Frontal cortex (tissue), 4 donors: ENCODE measurements around the gene STK32B. TPM values are rescaled to one million over a fixed set of nuclear protein-coding genes. Genes with fewer than 3 reads are reported as not detected.

Source experiments
- DNase-seq, 2 donors: peaks; one replicate each; pipeline ENCODE4 v3.0.0; 2012; ENCODE audit warnings: low spot score in 2 of 2
- FAIRE-seq: peaks from 2 replicates; lab custom pipeline; 2012; peaks lifted over from hg19 to GRCh38; lab: Jason Lieb, UNC
- total RNA-seq: library from RNA; depleted of rRNA; stranded (reverse); fragments of >200 nt; gene quantifications from one replicate; pipeline ENCODE4 v1.2.3, GENCODE V29; 2014
- donor health status: control.
- donor health status: control.
- donor health status: control.

Gene STK32B
- total RNA-seq, 1 donor from 2014 or later: 57.5 TPM

DNA sequence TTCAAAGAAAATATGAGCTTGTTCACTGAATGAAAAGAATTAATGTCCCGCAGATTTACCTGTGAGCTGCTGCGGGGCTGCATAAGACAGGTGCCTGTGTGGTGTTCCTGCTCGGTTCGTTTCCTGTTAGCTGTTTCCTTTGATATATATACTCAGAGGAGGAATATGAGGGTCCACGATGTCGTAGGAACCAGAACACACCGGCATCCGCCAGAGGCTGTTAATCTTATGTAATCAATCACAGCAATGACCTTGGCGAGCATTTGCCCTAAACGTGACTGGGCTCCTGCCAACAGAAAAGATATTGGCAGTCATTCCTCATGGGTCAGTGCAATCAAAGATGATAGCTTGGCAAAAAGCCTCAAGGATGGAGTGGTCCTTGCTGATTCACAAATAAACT lies 396.9 kb downstream of the STK32B start:
- FAIRE-seq (no peak), DNase-seq (no peak)

DNA sequence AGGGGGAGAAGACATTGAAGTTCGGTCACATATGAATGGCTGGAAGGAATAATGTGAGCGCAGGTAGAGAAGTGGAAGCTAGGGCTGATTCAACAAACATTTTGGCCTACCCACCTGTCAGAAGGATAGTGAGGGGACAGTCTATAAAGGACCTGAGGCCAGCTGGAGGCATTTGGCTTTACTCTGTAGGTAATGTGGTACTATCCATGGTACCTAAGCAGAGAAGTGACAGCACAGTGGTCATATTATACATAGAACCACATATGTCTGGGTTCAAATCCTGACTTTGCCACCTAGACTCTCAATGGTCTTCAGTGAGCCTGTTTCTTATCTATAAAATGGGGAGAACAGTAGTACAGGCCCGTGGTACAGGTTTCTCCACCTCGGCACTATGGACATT lies 400.0 kb downstream of the STK32B start:
- no peak for DNase-seq
- no peak for FAIRE-seq

DNA sequence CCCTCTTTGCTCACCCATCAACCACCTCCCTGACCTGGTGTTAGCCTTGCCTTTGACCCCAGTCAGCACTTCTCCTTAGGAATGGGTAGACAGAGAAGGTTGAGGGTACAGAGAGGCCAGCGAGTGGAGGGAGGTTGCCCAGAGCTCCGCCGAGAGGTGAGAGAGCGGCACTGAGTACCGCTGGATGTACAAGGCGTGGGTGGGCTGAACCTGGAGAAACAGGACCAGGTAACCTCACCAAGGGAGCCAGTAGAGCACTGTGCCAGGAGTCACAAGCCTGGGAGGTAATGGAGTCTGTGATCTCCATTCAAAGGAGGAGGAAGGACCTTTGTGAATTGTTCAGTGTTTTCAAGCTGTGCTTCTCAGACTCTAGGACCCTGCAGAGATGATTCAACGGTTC lies 400.9 kb downstream of the STK32B start:
- FAIRE-seq: no peak
- no peak for DNase-seq

DNA sequence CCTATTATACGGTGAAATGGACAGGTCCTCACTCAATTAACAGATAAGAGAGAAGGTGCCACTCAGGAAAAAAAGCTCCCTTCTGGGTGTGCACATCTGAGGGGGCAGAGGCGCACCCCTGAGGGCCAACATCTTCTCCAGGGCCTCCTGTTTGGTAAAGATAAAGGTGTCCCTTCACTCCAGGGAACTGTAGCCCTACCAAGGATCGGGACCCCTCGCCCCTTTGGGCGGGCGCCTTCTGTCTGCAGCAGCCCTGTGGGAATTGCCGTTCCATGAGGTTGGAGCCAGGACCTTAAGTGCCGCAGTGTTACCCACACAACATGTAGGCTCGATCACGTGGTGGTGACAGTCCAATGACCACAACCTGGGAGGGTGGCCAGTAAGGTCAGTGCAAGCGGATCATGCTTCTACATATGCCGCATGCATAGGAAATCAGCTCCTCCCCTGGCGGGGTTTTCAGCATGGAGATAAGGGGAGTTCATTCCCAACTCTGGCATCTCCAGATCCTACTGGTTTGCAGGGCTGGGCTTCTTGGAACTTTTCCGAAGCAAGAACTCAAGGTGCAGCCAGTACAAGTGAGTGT lies 403.8 kb downstream of the STK32B start:
- FAIRE-seq (no peak), DNase-seq (no peak)

DNA sequence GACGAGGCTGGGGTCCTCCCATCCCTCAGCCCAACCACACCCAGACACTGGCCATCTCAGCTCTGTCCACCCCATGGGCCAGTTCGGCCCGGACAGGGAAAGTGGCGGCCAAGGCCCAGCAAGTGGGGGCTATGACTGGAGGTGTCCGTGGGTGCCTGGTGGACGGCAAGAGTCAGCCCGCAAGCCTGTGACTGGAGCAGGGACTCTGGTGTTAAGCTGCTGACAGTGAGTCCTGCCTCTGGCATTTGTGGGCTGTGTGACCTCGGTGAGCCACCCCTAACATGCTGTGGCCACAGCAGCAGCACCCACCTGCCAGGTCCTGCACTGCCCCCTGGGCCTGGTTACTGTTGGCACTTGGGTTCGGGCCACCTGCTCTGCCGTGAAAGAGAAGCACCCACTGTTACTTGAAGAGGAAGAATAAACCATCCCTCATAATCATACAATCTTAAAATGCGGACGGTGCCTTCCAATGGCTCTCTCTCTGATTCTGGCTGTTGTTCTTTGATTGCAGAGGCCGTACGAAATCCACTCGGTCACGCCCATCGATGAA lies 405.1 kb downstream of the STK32B start:
- DNase-seq (no peak), FAIRE-seq (no peak)

DNA sequence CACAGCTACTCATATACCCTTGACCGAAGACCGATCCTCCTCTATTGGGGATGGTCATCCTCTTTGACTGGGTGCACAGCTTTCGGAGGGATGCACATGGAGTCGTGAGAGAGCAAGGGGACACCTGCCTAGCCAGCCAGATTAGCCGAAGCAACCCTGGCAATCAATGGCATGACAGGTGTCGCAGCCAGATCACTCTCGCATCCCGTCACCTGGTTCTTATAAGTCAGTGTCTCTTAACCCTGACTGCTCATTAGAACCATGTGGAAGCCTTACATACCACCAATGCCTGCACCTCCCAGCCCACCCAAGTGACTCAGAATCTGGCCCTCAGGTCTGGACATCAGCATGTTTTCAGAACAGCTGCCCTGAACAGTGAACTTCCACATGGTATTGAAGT lies 407.4 kb downstream of the STK32B start:
- DNase-seq (no peak), FAIRE-seq (no peak)

DNA sequence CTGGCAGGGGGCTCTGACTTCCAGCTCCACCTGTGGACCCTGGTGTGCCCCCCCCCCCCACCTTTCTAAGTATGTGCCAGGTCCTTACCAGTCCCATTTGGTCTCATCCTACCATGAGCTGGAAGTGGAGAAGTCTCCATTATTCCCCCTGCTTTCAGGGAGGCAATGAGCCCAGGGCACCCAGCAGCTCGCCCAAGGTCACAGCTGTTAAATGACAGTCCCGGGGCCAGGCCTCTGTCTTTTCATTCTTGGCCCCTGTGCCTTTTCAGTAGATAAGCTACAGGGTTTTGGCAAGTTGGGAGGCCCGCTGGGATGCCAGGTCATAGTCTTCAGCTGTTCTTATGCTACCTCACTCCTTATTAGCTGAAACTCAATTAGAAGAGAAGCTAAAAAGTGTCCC lies 408.0 kb downstream of the STK32B start:
- no peak for DNase-seq
- no peak for FAIRE-seq

DNA sequence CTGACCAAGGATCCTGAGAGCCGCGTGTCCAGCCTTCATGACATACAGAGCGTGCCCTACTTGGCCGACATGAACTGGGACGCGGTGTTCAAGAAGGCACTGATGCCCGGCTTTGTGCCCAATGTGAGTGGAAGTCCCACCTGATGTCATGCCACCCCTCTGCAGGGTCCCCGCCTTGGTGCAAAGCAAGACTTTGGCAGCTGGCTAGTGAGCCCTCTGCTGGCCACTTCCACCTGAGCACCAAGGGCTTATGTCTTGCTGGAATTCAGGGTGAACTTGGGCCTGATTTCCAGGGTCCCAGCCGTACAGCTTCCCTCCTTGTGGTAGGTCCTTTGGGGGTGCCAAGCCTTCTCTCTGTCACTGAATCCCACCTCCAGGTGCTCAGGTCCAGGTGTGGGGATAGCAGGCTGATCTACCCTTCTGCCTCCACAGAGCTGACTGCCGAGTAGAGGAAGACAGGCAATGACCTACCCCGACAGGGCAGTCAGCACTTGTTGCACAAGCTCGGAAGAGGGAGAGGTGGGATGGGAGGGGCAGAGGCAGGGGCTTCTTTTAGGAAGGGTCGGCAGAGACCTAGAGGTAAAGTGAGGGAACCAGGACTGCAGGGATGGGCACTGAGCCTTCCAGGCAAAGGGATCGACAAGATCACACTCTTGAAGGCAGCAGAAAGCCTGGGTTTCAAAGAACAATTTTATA lies 409.0 kb downstream of the STK32B start:
- peak in 1 of 2 donors; percentile 36 for DNase-seq
- FAIRE-seq: no peak

DNA sequence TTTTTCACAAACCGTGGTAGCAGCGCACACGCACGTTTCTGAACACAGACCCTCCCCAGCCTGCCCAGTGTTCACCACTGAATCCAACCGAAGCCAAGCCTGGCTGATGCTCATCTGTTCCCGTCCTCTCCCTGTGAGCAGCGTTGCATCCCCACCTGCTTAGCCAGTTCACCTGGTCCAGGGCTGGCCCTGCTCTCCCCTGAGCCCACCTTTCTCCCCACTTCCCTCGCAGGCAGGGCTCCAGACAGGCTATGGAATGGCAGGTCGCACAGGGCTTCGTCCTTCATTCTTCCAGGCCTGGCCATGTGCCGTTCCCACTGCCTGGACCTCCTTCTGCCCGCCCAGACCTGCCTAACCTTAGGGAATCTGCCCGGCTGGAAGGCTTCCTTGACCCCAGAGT lies 410.2 kb downstream of the STK32B start:
- FAIRE-seq (no peak), DNase-seq (no peak)

DNA sequence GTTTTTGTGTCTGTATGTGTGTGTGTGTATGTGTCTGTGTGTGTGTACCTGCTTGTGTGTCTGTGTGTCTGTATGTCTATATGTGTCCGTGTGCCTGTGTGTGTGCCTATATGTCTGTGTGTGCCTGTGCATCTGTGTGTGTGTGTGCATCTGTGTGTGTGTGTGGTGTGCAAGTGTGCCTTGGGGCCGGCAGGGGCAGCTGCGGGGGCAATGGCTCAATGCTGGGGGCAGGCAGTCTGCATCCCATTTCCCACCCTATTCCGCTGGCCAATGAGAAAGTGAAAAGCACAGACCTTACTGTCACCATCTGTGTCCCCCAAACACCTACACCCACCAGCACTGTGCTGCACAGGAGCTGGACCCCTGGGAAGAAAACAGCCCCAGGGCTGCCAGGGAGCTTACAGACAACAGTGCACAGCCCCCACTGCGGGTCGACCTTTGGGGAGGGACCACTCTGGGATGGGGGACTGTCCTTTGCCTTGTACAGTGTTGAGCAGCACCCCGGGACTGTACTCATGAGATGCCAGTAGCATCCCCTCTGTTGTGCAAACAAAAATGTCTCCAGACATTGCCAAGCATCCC lies 411.1 kb downstream of the STK32B start:
- no peak for FAIRE-seq
- no peak for DNase-seq

DNA sequence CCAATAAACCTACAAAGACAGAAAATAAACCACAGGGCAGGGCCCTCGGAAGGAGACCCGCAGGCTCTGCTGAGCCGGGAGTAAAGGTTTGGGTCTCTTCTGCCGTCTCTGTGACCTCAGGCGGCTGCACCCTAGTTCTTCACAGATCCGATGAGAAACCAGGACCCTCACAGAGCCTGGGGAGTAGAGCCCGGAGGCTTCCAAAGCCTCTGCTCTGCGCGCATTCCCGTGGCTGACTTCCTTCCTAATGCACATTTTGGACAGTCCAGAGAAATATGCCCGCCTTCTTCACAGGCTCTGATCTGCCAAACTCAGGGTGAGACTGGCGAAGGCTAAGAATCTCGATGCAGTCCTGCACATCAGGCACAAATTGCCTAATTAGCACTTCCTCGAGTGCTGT lies 411.6 kb downstream of the STK32B start:
- FAIRE-seq (no peak), DNase-seq (no peak)

DNA sequence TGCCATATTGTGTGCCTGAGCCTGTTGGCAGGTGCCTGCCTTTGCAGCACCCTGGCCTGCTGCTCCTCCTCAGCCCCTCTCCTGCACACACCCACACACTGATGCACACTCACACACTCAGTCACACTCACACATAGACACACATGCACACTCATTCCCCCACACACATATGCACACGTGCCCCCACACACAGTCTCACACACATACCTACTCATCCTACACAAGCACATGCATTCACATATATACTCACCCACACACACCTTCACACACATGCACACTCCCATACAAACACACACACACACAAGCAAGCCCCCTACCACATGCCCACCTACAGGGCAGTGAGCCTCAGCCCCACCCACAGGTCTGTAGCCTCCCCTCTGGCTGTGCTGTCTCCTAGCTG lies 412.1 kb downstream of the STK32B start:
- no peak for FAIRE-seq

DNA sequence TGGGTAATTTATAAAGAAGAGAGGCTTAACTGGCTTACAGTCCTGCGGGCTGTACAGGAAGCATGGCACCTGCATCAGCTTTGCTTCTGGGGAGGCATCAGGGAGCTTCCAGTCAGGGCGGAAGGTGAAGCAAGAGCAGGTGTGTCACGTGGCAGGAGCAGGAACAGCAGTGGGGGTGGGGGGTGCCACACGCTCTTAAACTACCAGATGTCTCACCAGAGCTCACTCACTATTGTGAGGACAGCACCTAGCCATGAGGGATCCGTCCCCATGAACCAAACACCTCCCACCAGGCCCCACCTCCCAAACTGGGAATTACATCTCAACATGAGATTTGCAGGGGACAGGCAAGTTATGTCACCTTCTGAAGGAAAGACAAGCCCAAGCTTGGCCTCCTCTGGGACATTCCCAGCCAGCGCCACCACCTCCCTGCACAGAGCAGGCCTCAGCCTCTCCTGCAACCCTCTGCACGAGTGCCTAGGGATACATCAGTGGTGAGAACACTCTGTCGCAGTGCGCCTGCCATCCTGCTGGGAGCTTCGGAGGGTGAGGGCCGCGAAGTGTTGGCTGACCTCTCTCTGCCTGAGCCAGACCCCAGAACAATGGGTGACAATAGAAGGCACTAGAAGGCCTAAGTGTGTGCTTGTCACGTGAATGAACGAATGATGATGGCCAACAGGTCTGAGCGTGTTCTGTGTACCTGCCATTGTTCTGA lies 412.8 kb downstream of the STK32B start:
- DNase-seq: no peak

More for the DNA sequence above, 412.1 kb downstream of the STK32B start:
- DNase-seq: no peak

DNA sequence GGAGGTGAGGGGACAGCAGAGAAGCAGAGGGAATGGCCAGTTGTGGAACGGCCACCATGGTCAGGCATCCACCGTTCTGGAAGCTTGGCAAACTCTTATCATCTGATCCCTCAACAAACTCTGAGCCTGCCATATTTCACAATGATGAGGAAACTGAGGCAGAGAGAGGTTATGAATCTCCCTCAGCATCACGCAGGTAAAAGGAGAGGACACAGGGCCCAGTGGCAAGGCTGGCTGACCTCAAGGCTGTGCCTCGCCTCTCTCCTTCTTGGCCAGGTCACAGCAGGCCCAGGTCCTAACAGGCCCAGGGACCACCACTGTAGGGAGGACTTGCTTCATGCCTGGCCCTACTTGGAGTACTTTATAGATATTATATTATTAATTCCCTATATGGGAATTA lies 414.2 kb downstream of the STK32B start:
- FAIRE-seq (no peak), DNase-seq (no peak)

More for the DNA sequence above, 412.8 kb downstream of the STK32B start:
- FAIRE-seq: no peak

DNA sequence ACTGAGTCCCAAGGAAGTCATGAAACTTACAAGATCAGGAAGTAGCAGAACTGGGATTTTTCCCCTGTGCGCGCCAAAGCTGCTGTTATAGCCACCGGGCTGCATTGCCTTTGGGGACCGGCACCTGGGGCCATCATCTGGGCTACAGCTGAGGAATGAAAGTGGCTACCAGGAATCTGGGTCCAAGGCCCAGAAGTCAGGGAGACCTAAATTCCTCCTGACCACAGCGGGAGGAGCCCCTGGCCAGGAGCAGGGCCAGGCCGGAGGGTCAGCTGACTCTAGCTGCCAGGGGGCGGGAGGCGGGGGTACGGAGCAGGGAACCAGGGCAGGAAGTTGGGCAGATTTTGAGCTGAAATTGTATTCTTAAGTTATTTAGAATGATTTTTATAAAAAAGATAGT lies 414.7 kb downstream of the STK32B start:
- DNase-seq (no peak), FAIRE-seq (no peak)

DNA sequence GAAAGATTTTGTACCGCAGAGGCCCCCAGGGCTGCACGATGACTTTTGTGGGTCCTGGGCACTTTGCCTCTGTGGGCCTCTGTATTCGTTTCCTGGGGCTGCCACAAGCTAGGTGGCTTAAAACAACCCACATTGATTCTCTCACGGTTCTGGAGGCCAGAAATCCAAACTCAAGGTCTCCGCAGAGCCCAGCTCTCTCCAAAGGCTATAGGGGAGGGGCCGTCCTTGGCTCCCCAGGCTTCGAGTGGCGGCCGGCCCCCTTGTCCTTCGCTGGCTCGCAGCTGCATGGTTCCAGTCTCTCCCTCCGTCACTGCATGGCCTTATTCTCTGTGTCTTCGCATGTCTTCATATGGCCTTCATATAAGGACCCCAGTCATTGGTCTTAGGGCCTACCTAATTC lies 415.8 kb downstream of the STK32B start:
- DNase-seq (no peak), FAIRE-seq (no peak)

DNA sequence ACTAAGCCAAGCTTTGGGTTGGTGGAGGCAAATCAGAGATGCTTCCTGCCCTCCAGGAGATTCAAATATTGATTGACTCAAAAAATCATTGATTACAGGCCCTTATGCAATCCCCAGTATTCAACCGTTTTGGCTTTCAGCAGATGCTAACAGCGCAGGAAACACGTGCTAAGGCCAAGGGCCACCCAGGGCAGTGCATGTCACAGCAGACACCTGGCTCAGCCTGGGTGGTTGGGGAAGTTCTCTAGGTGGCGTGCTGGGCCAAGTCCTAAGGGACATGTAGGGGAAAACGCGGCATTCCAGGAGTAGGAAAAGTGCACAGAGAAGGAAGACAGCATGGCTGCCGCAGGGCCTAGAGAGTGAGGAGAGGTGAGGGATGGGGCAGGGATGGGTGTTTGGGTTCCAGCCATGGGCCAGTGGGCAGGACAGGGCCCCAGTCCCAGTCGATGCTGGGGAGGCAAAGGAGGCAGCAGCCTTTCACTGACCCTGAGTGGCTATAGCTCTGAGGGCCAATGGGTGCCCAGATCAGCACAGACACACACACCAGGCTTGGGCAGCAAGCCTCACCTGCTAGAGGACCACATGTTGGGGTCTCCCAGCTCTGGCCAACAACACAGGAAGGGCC lies 418.0 kb downstream of the STK32B start:
- FAIRE-seq (no peak), DNase-seq (no peak)

DNA sequence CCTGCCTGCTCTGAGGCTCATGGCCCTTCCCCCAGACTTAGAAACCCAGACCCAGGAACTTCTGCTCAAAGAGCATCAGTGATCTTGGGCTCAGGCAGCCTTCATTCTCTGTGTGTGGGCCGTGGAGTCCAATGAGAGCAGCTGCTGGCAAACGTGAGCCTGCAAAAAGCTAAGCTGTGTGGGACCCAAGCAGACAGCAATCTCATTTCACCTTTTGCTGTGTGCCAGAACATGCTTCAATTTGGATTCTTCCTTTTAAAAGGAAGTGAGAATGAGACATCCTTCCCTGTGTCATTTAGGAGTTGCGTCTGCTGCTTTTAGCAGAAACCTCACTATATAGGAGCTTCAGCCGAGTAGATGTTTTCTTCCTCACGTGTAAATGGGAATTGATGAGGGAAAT lies 418.6 kb downstream of the STK32B start:
- no peak for DNase-seq
- no peak for FAIRE-seq

DNA sequence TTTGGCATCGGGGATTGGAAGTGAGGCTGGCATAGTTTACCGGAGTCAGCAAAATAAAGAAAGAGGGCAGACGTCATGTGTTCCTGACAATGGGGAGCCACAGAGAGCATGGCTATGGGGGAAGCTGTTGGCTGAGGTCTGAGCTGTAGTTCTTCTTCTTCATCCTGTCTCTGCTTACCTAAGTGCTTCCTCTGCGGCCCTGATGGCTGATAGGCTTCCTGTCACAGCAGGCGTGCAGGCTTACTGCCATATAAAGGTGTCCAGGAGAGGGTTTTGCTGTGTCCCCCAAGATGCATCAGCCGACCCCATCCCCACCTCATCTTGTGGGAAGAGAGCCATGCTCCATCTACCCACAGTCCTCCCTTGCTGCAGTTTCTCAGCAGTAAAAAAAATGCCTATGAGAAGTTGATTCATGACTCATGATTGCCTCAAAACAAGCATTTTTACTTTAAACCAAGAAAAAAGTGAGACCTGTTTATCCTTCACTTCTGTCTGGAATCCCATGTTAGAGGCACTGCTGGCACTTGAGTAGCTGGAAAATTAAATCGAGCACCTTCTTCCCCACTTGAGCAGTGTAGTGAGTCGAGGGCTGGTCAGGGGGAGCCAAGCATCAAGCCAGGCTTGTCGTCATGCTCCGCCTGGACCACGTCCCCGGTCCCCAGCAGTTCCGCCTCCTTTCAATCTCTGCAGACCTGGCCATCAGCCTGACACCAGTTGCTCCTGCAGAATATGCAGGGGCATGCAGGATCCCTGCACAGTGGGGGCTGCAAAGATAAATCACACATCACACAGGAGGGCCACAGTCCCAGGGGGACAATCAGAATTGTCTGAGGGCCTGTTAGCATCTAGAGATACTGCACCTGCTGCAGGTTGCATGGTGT lies 419.3 kb downstream of the STK32B start:
- FAIRE-seq (no peak), DNase-seq (peak in 1 of 2 donors; percentile 24)
